ENCODE data around the gene AHSG.

The AHSG gene

GRCh38 chr3:186594591-186595113, 18.2 kb upstream of the AHSG start:
- no peak for DNase-seq

DNA sequence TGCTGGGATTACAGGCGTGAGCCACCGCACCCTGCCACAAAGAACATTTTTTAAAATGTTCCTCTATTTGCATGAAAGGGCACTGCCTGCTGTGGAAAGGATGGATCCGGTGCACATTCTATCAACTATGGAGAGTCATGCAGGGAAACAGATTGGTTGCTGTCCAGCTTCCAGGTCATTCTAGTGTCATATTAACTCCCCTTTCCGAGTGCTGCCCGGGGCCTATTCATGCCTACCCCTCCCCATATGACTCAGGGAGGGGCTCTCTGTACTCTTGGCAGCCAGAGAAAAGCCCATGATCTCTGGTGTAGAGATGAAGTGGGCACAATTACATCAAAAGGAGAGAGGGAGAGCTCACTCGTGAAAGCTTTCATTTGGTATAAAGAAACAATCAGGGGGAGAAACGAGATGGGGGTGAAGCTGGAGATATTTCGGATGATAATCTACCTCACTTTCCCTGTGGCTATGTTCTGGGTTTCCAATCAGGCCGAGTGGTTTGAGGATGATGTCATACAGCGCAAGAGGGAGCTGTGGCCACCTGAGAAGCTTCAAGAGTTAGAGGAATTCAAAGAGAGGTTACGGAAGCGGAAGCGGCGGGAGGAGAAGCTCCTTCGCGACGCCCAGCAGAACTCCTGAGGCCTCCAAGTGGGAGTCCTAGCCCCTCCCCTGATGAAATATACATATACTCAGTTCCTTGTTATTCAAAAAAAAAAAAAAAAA, 16.1 kb upstream of the AHSG start:
- DNase-seq: no peak

GRCh38 chr3:186598108-186598784, 14.6 kb upstream of the AHSG start:
- no peak for DNase-seq

DNA sequence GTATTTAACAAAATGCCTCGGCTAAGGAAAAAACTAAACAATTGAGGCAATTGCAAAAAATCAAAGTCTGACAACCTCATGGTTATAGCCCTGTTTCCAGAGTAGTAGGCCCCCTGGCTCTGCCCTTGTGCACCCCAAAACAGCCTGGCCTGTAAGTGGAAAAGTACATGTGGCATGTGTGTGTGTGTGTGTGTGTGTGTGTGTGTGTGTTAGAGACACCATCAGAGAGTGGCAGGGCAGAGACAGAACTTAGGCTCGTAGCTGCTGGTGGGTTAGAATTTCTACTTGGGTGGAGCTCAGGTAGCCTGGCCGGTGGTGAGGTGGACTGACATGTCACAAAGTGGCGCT, 14.1 kb upstream of the AHSG start:
- no peak for DNase-seq

GRCh38 chr3:186599142-186599784, 13.6 kb upstream of the AHSG start:
- no peak for DNase-seq

DNA sequence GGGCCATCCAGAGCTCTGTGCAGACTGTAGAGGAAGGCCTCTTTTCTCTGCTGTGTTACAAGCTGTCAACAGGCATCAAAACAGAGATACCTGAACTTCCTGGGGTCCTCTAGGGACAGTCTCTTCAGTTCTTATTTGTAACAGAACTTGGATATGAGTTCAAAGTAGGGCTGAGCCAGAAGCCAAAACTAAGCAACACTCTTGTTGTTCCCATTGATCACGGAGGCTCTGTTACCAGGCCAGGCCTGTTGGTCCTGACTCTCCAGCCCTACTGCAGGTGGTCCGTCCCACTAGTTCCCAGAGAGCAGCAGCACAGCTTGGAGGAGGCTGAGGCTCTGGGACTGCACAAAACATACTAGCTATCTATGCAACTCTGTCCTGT, 13.1 kb upstream of the AHSG start:
- DNase-seq: no peak

- no peak for DNase-seq
Observed at GRCh38 chr3:186600896-186601295, 12.0 kb upstream of the AHSG start.

DNA sequence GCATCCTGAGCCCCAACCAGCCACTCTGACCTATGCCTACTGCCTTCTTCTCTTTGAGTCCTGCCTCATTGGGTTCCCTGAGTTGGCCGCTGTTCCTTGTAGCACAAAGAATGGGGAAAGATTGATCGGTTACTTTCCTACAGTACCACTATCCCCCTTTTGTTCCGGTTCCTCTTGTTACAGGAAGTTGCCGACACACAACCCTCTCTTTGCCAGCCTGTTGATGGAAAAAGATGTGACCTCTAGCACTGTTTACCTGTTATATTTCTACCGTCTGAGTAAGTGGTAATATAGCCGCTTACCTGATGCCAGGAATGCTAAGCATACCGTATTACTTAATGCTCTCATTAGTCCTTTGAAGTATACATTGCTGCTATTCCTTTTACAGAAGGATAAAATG, 9.7 kb upstream of the AHSG start:
- no peak for DNase-seq

DNA sequence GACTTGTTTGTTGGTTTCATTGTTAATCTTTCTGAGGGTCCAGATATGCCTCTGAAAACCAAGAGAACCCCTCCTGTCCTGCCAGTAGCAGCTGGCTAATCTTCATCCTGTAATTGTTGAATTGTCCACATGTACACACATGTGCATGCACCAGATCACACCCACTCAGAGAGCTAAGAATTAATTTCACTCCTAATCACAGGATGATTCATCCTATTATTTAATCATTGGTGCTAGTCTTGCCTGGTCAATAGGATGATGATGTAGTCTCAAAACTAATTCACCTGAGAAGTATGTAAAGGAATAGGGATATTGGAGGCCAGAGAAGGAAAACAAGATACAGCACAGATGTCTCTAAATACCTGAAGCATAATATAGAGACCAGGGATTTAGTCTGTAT, 7.8 kb upstream of the AHSG start:
- no peak for DNase-seq

GRCh38 chr3:186605561-186606545, 7.0 kb upstream of the AHSG start:
- no peak for DNase-seq

GRCh38 chr3:186608624-186609215, 4.1 kb upstream of the AHSG start:
- no peak for DNase-seq

DNA sequence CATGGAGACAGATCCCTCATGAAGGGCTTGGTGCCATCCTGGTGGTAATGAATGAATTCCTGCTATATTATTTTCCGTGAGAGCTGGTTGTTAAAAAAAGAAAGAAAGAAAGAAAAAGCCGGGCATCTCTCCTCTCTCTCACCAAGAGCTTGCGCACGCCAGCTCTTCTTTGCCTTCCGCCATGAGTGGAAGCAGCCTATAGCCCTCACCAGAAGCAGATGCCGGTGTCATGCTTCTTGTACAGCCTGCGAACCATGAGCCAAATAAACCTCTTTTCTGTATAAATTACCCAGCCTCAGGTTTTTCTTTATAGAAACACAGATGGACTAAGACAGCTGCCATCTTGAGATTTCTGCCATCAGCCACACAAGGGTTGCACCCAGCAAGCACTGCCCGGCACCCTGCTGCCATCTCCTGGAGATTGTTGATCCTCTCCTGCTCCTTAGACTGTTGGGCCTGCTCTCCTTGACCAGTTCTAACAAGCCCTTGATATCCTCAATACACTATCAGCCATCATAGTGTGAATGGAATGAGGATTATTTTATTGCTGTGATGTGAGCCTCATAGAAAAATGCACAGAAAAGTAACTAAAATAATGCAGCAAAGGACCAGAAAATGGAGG, 3.5 kb upstream of the AHSG start:
- no peak for DNase-seq

- DNase-seq: no peak
Observed at GRCh38 chr3:186612065-186612464, 795 bp upstream of the AHSG start.

- no peak for DNase-seq
Observed at GRCh38 chr3:186613637-186614265, 891 bp downstream of the AHSG start.

DNA sequence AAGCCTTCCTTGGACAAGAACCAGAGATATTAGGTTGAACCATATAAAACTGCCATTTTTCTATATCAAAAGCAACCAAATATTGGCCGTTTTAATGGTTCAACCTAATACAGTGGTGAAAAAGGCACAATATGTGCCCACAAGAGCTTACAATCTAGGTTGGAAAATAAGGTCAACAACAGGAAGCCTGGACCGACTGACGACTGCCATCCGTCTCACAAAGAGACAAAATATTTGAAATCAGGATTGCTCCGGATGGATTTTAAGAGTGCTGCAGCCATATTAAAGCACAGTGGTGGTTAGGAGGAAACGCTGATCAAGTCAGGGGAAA, 1.4 kb downstream of the AHSG start:
- no peak for DNase-seq

DNA sequence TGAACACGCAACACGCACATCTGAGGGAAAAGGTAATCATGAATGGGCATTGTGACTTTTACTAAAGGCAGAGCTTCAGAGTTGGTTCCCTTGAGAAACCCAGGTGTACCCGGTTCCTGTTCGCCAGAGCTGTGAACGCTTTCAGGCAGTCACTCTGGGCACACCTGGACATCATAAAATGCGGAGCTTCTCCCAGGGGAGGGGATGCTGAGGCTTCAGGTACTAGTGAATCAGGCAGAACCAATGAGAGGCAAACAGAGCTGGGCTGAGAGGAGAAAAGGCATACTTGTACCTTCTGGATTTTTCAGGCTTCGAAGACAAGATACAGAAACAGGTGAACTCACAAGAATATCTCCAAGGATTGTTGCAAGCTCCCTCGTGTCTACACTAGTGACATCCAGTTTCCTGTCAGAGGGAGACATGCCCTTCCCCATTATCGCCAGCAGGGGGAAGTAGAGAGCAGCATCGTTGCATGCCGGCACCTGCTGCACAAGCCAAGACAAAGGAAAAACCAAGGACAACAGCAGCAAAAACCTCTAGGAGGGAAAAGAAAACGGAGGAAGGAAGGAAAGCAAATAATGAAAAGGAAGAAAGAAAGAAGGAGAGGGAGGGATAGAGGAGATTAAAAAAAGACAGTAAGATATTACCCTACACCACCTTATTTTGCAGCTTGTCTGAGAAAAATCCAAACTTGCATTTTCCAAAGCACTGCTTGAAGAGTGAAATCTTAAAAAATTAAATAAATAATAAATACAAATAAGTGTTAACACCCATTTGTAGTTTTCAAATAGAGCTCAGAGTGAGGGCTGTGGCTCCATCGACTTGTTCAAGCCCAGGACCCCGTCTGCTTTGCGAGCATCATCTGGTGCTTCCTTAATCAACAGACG, 2.0 kb downstream of the AHSG start:
- DNase-seq: peak; percentile 70 to 78

GRCh38 chr3:186616299-186616617, 3.4 kb downstream of the AHSG start:
- no peak for DNase-seq

DNA sequence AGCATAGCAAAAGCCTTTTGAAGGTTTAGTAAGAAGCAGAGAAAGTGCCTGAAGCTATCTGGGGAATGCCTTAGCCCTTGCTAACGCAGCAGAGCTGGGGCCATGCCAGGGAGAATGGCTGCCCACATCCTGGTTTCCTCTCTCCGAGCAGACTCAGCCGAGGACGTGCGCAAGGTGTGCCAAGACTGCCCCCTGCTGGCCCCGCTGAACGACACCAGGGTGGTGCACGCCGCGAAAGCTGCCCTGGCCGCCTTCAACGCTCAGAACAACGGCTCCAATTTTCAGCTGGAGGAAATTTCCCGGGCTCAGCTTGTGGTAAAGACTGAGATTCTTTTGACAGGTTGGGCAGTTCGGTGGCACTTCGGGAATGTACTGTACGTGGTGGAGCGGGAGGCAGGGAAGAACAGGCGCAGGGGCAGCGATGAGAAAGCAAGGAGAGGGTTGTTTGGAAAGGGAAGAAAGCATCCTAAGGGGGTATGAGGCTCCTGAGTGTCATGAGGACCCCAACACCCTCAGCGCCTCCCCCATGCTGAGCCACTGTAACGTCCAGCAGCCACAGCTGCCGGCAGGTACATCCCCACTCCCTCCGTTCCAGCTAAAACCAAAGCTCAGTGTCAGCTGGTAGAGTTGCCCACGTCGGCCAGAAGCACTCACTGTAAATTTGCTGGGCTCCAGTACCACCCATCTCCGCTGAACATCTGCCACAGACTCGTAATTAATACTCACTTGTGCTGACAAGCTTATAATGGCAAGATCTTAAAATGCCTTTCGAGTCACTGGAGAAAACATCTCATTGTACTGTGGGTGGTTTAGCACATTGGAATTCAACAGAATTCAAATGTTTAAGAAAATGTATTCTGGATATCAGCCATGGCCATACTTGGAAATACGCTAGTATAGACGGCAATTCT, 4.4 kb downstream of the AHSG start:
- DNase-seq: peak; percentile 77 to 82

GRCh38 chr3:186618318-186618938, 5.6 kb downstream of the AHSG start:
- no peak for DNase-seq

Data from stimulated activated CD4-positive, alpha-beta T cell treated with anti-CD3 and anti-CD28 coated beads, Interleukin-2, amount 100 ng/mL, for 48 hours (primary cell).